Fibroblast of pulmonary artery (primary cell): Measurements from ENCODE around the gene PRR30.

Experiments used
- DNase-seq: peaks from one replicate; pipeline ENCODE4 v3.0.0-alpha.2; 2010; ENCODE audit warnings: low read depth
- H3K4me3 ChIP-seq: replicated peaks from 2 replicates; pipeline ENCODE4 v1.5.1; 2011; ENCODE audit warnings: low read depth, mild to moderate bottlenecking, control low read depth, low read length, moderate library complexity
- TF ChIP-seq, protein P1 (sequence below): IDR thresholded peaks from 2 replicates; pipeline ENCODE4 v1.5.1; 2011; ENCODE audit warnings: mild to moderate bottlenecking, control low read depth, low read length, inconsistent platforms; ENCODE audit errors: missing control alignments

The PRR30 gene

DNA sequence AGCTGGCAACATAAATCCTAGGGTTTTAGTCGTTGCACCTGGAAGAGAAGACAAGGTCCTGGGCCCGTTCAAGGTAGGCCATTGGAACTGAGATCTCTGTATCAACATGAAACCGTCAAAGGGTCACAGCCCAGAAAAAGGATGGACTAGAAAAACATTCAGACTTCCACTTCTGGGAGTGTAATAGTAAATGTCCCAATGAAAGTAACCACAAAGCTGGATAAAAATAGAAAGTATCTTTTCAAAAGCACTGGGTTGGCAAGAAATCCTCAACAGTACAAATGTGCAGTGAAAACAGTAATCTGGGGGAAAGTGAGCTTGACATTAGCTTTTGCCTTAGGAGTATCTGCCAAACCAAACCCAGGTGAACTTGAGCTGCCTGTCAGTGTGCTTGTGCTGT, 33.2 kb downstream of the PRR30 start:
- DNase-seq: no peak
- H3K4me3 ChIP-seq: no peak overlapping the region
- TF ChIP-seq, protein P1, sequence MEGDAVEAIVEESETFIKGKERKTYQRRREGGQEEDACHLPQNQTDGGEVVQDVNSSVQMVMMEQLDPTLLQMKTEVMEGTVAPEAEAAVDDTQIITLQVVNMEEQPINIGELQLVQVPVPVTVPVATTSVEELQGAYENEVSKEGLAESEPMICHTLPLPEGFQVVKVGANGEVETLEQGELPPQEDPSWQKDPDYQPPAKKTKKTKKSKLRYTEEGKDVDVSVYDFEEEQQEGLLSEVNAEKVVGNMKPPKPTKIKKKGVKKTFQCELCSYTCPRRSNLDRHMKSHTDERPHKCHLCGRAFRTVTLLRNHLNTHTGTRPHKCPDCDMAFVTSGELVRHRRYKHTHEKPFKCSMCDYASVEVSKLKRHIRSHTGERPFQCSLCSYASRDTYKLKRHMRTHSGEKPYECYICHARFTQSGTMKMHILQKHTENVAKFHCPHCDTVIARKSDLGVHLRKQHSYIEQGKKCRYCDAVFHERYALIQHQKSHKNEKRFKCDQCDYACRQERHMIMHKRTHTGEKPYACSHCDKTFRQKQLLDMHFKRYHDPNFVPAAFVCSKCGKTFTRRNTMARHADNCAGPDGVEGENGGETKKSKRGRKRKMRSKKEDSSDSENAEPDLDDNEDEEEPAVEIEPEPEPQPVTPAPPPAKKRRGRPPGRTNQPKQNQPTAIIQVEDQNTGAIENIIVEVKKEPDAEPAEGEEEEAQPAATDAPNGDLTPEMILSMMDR: no peak

DNA sequence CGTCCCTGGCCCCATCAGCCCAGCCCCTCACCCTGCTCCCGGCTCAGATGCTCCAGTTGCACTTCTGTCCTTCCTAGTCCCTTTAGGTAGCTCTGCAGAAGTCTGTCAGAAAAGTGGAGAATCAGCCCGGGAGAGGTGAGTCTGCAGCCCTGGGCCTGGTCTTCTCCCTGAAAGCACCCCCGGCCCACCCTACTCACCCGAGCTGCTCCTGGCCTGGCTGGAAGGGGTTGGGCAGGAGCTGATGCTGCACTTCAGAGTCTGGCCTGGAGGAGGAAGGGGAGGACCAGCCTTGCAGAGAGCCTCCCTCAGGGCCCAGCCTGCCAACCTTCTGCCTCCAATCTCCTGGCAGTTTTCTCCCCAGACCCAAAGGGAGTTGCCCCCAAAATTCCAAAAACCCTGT, 36.9 kb downstream of the PRR30 start:
- no peak for DNase-seq
- no peak overlapping the region for H3K4me3 ChIP-seq
- TF ChIP-seq, protein P1: no peak

DNA sequence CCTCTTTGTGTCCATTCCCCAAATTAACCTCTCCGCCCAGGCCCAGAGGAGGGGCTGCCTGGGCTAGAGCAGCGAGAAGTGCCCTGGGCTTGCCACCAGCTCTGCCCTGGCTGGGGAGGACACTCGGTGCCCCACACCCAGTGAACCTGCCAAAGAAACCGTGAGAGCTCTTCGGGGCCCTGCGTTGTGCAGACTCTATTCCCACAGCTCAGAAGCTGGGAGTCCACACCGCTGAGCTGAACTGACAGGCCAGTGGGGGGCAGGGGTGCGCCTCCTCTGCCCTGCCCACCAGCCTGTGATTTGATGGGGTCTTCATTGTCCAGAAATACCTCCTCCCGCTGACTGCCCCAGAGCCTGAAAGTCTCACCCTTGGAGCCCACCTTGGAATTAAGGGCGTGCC, 39.2 kb downstream of the PRR30 start:
- DNase-seq: no peak
- no peak overlapping the region for H3K4me3 ChIP-seq
- TF ChIP-seq, protein P1: no peak

DNA sequence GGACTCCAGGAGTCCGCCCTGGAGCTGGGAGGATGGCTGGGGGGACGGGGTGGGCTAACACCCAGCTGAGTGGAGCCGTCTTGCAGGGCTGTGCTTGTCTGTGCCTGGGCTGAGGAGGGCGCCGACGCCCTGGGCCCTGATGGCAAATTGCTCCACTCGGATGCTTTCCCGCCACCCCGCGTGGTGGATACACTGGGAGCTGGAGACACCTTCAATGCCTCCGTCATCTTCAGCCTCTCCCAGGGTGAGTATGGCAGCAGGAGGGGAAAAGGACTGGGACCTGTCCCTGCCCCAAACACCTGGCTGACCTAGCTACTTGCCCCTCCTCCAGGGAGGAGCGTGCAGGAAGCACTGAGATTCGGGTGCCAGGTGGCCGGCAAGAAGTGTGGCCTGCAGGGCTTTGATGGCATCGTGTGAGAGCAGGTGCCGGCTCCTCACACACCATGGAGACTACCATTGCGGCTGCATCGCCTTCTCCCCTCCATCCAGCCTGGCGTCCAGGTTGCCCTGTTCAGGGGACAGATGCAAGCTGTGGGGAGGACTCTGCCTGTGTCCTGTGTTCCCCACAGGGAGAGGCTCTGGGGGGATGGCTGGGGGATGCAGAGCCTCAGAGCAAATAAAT, 39.8 kb downstream of the PRR30 start:
- TF ChIP-seq, protein P1: no peak
- no peak for DNase-seq
- H3K4me3 ChIP-seq: no peak overlapping the region

DNA sequence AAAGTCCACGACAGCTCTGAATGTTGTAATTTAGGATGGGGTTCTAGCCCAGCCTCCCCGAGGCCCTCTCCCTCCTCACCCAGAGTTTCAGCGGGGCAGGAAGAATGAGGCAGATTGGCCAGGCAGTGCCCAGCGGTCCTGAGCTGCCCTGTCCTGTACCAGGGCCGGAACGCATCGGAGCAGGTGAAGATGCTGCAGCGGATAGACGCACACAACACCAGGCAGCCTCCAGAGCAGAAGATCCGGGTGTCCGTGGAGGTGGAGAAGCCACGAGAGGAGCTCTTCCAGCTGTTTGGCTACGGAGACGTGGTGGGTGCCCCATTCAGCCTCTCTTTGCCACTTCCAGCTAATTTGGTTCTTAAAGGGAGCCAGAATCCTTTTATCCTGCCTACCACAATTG, 41.9 kb downstream of the PRR30 start:
- TF ChIP-seq, protein P1: no peak
- no peak for DNase-seq
- no peak overlapping the region for H3K4me3 ChIP-seq

DNA sequence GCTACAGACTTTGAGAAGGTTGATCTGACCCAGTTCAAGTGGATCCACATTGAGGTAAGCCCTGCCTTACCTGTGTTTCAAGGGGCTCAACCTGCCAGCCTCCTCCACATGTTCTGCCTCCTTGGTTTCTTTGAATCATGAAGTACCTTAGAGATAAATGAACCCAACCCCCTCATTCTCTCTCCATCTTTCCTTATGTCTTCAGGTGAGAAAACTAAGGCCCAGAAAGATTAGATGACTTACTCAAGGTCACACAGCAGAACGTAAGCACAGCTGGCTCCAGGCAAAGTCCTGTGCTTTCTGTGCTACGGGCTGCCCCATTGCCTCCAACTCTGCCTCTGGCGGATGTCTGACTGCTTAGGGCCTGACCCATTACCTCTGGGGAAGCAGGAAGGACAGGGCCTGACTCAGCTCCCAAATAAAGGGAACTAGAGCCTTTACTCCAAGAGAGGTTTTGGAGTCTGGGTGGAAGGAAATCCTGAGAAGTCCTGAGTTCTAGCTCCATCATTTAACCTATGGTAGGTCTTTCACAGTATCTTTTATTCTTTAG, 42.4 kb downstream of the PRR30 start:
- no peak for DNase-seq
- TF ChIP-seq, protein P1: no peak
- H3K4me3 ChIP-seq: no peak overlapping the region
